Activated CD8-positive, alpha-beta memory T cell treated with anti-CD3 and anti-CD28 coated beads for 1 hour (primary cell): ENCODE measurements around the gene COPA.

Experiments
- DNase-seq, 2 donors: peaks; one replicate each; pipeline ENCODE4 v3.0.0-alpha.2; 2020; ENCODE audit warnings: low read depth in 1 of 2; ENCODE audit errors: extremely low read depth in 1 of 2

COPA gene

GRCh38 chr1:160271025-160271424, 72.0 kb downstream of the COPA start:
- no peak for DNase-seq

- DNase-seq, result no peak
Measured at GRCh38 chr1:160267284-160267991, 75.6 kb downstream of the COPA start.

DNA sequence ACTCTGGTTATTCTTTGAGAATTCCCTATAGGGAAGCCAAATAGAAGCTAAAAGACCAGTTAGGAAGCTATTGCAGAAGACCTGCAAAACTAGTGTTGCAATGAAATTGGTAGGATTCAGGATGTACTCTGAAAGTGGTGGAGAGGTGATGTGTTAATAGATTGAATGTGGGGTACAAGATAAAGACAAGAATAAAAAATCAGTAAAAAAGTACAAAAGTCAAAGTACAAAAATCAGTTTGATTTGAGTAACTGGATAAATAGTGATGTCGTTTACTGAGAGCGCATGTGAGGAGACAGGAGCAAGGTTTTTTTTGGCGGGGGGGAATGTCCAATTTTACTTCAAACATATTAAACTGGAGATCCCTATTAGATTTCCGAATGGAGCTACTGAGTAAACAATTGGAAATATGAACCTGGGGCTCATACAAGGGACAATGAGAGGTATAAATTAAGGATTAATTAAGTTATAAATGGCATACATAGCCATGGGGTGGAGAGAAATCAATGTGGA, 78.2 kb downstream of the COPA start:
- DNase-seq, result no peak

DNA sequence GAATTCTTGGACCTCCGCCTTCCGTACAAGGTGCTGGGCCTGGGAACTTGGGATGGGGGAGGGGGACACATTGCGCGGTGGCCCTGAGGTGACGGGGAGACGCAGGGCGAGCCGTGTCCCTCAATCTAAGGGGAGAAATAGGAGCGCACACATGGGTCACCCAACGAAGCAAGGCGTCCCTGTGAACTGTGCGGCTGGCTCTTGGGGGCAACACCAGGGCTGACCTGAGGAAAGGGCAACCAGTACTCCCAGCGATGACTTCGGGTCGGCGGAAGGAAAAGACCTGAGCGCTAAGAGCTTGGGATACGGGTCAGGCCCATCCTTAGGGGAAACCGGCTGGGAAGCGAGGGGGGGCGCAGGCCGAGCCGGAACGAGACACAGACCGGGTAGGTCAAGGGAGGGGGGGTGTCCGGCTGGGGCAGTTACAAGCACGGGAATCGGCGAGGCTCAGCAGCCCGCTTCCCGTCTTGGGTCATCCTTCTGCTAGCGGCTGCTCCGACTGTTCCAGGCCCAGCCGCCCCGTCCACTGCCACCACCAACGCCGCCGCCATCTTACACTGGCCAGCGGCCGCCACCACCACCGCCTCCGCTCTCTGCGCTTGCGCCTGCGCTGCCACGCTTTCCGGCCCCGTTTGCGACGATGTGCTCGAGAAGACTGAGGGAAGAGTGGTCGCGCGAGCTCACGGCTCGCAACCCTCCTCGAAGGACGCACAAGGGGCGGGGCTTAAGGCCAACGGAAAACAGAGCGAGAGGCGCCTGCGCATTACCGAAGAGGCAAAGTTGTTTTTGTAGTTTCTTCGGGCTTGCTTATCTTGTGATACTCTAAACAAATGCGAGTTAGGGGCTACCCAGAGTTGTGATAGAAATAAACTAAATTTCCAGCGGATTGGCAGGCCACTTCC, 80.9 kb downstream of the COPA start, which contains the start of gene DCAF8:
Gene DCAF8 (minus strand): TSS at position 657 of the 902 bp plus-strand sequence. CDS start 18,541 bp downstream, outside the sequence.
- DNase-seq, result peak; percentile 95 to 96

DNA sequence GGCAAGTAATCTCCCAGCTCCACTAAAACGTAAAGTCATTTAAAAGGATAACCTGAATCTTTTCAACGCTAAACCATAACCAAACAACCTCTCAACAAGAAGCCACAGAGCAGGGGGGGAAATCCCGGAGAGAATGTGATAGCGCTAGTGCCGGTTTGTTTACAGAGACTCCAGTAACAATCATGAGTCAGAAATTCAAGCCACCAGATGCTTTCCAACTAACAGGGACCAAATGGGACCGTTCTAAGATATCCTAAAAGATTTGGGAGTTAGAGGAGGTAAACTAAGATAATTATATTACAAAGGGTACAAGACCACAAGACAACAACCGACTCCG, 81.5 kb downstream of the COPA start:
- DNase-seq, result peak; percentile 41 to 46

- DNase-seq, result no peak
Measured at GRCh38 chr1:160260406-160261382, 82.4 kb downstream of the COPA start.

DNA sequence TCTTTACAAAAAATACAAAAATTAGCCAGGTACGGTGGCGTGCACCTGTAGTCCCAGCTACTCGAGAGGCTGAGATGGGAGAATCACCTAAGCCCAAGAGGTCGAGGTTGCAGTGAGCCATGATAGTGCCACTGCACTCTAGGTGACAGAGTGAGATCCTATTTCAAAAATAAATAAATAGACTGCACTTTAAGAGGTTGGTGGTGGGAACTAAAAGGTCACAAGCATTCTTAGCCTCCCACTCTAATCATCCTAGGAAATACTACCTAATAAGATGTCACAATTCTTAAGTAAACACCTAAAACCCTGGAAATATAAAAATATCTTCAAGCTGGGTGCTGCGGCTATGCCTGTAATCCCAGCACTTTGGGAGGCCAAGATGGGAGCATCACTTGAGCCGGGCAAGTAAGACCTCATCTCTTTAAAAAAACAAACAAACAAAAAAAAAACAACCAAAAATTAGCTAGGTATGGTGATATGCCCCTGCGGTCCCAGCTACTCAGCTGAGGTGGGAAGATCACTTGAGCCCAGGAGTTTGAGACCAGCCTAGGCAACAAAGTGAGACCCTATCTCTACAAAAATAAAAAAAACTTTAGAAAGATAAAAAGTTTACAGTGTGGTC, 84.8 kb downstream of the COPA start:
- no peak for DNase-seq

DNA sequence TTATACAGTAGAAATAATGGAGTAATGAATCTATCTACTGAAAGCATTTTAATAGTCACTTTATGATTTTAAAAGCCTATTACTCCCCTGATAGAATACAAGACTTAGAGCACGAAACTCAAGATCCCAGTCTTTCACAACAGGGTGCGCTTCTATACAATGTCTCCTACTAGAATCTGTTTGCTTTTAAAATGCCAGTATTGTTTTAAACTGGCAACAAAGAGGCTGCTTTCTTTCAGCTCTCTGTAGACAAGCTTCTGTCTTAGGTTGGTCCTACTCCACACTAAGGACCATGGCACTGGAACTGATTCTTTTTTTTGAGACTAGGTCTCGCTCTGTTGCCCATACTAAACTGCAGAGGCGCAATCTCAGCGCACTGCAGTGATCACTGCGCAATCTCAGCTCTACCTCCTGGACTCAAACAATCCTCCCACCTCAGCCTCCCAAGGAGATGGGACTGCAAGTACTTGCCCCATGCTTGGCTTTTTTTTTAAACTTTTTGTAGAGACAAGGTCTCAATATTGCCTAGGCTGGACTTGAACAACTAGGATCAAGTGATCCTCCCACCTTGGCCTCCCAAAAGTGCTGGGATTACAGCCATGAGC, 85.5 kb downstream of the COPA start:
- no peak for DNase-seq

DNA sequence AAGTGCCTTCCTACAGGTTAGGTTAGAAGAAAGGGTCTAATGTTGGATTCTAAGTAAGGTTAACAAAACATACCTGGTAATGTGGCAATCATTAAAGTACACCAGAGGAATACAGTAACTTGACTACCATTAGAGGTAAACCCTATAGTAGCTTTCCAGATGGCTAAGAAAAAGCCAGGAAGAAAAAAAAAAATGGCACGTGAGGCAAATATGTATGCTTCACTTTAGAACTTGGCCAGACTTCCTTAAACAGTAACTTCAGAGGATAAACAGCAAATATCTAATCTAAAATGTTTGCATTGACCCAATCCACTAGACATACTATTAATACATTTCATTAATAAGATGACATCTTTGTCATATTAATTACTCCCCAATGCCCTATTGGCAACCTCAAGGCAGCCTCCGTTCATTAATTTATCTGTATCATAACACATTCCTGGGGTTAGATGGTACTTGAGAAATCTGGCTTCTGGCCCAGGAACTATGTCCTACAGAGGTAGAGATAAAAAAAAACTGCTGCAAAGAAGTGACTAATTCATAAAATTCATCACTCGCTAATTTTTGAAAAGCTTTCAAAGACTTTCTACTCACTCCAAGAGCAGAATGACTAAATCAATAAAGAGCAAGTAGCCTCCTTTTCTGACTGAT, 86.5 kb downstream of the COPA start:
- DNase-seq, result no peak

DNA sequence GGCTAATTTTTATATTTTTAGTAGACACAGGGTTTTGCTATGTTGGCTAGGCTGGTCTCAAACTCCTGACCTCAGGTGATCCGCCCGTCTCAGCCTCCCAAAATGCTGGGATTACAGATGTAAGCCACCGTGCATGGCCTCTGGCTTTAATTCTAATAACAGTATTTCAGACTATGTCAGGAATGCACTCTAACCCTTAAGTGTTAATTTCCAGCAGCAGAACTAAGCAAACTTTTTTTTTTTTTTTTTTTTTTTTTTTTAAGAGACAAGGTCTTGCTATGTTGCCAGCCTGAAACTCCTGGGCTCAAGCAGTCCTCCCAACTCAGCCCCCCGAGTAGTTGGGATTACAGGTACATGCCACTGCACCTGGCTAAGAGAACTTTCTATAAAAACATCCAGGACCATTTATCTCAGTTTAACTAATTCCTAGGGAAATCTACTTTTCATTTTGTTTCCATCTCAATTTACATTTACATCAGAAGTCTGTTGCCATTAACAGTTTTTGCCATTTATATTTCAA, 87.2 kb downstream of the COPA start:
- no peak for DNase-seq

GRCh38 chr1:160251687-160252526, 91.1 kb downstream of the COPA start:
- peak; percentile 9 to 24 for DNase-seq

DNA sequence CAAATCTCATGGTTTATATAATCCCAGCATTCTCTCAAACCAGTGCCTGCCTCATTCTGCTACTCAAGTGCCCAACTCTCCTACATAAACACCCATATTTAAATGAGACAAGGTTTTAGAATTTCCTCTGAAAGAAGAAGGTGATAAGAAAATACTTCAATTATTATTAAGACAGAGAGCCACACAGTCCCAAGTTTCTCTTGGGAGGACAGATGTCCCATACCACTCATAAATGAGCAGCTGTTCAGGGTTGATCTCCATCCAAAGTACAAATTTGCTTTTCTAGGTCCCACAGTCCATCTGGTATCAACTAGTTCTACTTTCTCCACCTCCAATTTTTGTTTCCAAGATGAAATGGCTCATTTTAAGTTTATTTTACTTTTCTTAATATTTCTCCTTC, 92.0 kb downstream of the COPA start:
- no peak for DNase-seq

DNA sequence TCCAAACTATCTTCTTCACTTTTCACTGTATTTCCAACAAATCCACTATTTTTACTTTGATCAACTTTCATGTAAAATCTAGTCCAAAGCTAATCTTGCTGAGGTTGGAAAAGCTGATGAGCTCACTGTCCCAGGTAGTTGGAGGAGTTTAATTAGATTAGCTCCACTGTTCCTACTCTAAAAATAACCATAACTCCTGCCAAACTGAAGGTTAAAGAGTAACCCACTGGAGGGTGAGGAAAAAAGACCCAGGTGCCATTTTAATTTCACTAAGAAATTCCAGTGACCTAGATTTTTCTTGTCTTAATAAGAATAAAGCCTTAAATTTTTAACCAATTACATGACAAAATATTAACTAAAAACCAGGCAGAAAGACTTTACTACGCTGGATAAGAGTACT, 96.0 kb downstream of the COPA start:
- DNase-seq, result no peak

- DNase-seq, result no peak
Measured at GRCh38 chr1:160245434-160245833, 97.6 kb downstream of the COPA start.

DNA sequence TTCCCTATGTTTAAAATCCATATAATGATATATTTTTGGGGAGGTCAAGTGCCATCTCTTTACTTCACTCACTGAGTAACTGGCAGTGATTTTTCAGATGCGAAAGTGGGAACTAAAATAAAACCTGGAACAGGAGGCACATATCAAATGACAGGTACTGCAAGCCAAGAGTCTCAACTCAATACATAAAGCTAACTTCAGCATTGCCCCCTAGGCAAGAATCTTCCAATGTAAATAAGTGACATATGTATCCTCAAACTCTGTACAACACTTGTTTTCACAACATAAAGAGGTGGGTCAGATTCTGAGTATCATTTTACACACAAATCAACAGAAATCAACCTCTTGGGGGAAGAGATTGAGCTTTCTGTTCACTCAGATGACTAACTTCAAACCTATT, 98.8 kb downstream of the COPA start:
- DNase-seq, result no peak

GRCh38 chr1:160243767-160244166, 99.3 kb downstream of the COPA start:
- DNase-seq, result no peak

- no peak for DNase-seq
Measured at GRCh38 chr1:160239582-160240299, 103.3 kb downstream of the COPA start.
